ENCODE results near the gene KCNJ16. TPM values are rescaled to one million over a fixed set of nuclear protein-coding genes. Genes with fewer than 3 reads are reported as not detected.

Gene KCNJ16
- total RNA-seq, 1 donor from 2014 or later = 0.17 TPM

GRCh38 chr17:70086516-70086915, 11.5 kb downstream of the KCNJ16 start:
- Mint-ChIP-seq H3K27me3 (ENCODE audit: low read depth) (no peaks in the 10 kb centered on the region), H3K4me1 (ENCODE audit: low read depth) (no peaks in the 10 kb centered on the region), H3K9me3 (ENCODE audit: low read depth) (no peaks in the 10 kb centered on the region), H3K4me3 (ENCODE audit: unreplicated experiment) (no peak overlapping the region), H3K27ac (ENCODE audit: unreplicated experiment) (no peak overlapping the region), H3K36me3 (ENCODE audit: low read depth) (no peaks in the 10 kb centered on the region)
- no peak for DNase-seq (ENCODE audit: low spot score)
- no peak for TF ChIP-seq CTCF (IDR thresholded peaks at IDR 0.05)

DNA sequence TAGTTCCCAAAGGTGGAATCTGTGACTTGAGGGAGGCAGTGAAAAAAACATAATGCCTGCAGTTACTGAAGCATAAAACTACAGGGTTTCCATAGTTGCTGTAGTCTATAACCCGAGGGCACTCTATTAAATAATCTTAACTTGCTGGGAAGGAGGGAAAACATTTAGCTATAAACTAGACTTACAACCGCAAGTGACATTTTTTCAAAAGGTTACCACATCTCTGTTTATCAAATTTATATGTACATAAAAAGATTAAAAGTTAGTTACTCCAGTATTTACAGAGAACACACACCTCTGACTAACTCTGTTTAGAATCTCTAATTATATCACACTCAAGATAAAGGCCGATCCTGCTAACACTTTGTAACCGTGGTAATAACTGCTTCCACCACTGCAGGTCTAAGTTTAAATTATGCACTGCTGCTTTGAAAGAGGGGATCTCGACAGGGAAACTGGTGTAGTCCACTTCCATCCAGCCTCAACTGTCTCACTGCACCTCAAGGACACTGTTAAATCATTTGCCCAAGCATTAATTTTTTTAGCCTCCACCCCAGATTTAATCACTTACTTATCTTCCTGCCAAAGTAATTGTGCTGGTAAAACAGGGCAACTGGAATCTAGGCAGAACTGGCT, 14.6 kb downstream of the KCNJ16 start:
- Mint-ChIP-seq H3K36me3 (ENCODE audit: low read depth) (no peaks in the 10 kb centered on the region), H3K27ac (ENCODE audit: unreplicated experiment) (no peak overlapping the region)
- no peak for DNase-seq (ENCODE audit: low spot score)

GRCh38 chr17:70091005-70091568, 16.1 kb downstream of the KCNJ16 start:
- no peaks in the 10 kb centered on the region for H3K36me3 Mint-ChIP-seq (ENCODE audit: low read depth)
- H3K4me1 Mint-ChIP-seq (ENCODE audit: low read depth) = no peaks in the 10 kb centered on the region
- H3K9me3 Mint-ChIP-seq (ENCODE audit: low read depth) = no peaks in the 10 kb centered on the region
- no peak overlapping the region for H3K27ac Mint-ChIP-seq (ENCODE audit: unreplicated experiment)
- no peaks in the 10 kb centered on the region for H3K27me3 Mint-ChIP-seq (ENCODE audit: low read depth)
- TF ChIP-seq CTCF (IDR thresholded peaks at IDR 0.05) = no peak
- no peak overlapping the region for H3K4me3 Mint-ChIP-seq (ENCODE audit: unreplicated experiment)
- DNase-seq (ENCODE audit: low spot score) = no peak

More for the DNA sequence above, 14.6 kb downstream of the KCNJ16 start:
- H3K9me3 Mint-ChIP-seq (ENCODE audit: low read depth) = no peaks in the 10 kb centered on the region
- H3K27me3 Mint-ChIP-seq (ENCODE audit: low read depth) = no peaks in the 10 kb centered on the region
- no peak for TF ChIP-seq CTCF (IDR thresholded peaks at IDR 0.05)
- H3K4me1 Mint-ChIP-seq (ENCODE audit: low read depth) = no peaks in the 10 kb centered on the region
- H3K4me3 Mint-ChIP-seq (ENCODE audit: unreplicated experiment) = no peak overlapping the region

DNA sequence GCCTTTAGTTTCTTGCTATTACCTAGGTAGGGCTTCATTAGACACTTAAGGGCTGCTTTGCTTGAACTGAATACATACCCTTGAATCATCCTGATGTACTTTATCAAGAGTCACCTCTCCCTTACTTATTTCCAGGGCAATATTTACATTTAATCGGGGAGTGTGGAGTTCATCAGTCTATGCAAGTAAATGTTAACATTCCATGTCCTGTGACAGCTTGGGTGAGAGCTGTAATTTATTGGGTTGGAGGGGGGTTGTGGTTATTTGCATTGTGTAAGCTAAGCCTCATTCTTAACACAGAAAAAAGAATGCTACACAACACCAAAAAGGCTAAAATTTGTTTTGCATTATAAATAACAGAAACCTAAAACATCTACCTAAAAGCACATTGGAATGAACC, 16.7 kb downstream of the KCNJ16 start:
- H3K4me3 Mint-ChIP-seq (ENCODE audit: unreplicated experiment) = no peak overlapping the region
- no peak for TF ChIP-seq CTCF (IDR thresholded peaks at IDR 0.05)
- H3K9me3 Mint-ChIP-seq (ENCODE audit: low read depth) = no peaks in the 10 kb centered on the region
- no peaks in the 10 kb centered on the region for H3K4me1 Mint-ChIP-seq (ENCODE audit: low read depth)
- no peaks in the 10 kb centered on the region for H3K27me3 Mint-ChIP-seq (ENCODE audit: low read depth)
- H3K27ac Mint-ChIP-seq (ENCODE audit: unreplicated experiment) = no peak overlapping the region
- no peaks in the 10 kb centered on the region for H3K36me3 Mint-ChIP-seq (ENCODE audit: low read depth)
- no peak for DNase-seq (ENCODE audit: low spot score)

DNA sequence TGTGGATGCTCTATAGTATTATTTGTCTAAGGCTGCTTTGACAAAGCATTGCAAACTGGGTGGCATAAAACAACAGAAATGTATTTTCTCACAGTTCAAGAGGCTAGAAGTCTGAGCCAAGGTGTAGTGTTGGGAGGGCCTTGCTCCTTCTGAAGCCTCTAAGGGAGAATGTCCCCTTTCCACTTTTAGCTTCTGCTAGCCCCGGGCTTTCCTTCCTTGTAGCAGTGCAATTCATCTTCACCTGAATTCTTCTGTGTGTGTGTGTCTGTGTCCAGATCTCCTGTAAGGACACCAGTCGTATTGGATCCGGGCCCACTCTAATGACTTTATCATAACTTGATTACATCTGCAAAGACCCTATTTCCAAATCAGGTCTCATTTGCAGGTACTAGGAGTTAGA, 18.1 kb downstream of the KCNJ16 start:
- no peak for TF ChIP-seq CTCF (IDR thresholded peaks at IDR 0.05)

More for the DNA sequence above, 18.1 kb downstream of the KCNJ16 start:
- Mint-ChIP-seq H3K36me3 (ENCODE audit: low read depth) (no peaks in the 10 kb centered on the region), H3K4me3 (ENCODE audit: unreplicated experiment) (no peak overlapping the region), H3K27me3 (ENCODE audit: low read depth) (no peaks in the 10 kb centered on the region), H3K27ac (ENCODE audit: unreplicated experiment) (no peak overlapping the region), H3K4me1 (ENCODE audit: low read depth) (peaks cover 10% of the 10 kb centered on the region), H3K9me3 (ENCODE audit: low read depth) (no peaks in the 10 kb centered on the region)
- no peak for DNase-seq (ENCODE audit: low spot score)
